Common myeloid progenitor, CD34-positive (primary cell): ENCODE results near the gene TTC28.
"Not testable (repeated sequence)": the region's sequence is repeated elsewhere in the genome, so short reads cannot be mapped to it uniquely, and the experiment has no call there.

Experiments
- CTCF ChIA-PET: fragments of 350-600 bp; sonication (Branson Sonifier 250); formaldehyde crosslinking; loops from one replicate; lab custom pipeline; 2021; ENCODE audit warnings: antibody characterized with exemption; lab: Charles Lee
- POLR2A ChIA-PET: fragments of 350-600 bp; sonication (Branson Sonifier 250); formaldehyde crosslinking; loops from one replicate; lab custom pipeline; 2021; ENCODE audit warnings: antibody characterized with exemption; lab: Charles Lee
- DNase-seq, 3 donors: peaks; one replicate each; pipeline versions ENCODE4 v3.0.0 to v3.0.0-alpha.2; 2013
- H3K27ac ChIP-seq, 2 experiments: 1 replicate in 1 of 2; 2 replicates in 1 of 2; pipeline ENCODE4 v1.7.0; 2013; ENCODE audit warnings: inconsistent platforms in 2 of 2, low read length in 2 of 2, mild to moderate bottlenecking in 2 of 2, low read depth in 1 of 2, moderate library complexity in 1 of 2; ENCODE audit not compliant: severe bottlenecking in 2 of 2, insufficient read depth in 1 of 2, poor library complexity in 1 of 2
- H3K27me3 ChIP-seq, 5 experiments: replicated peaks in 2 of 5; 1 replicate in 3 of 5; 2 replicates in 2 of 5; pipeline versions ENCODE4 v1.6.1 to v1.7.0; 2013; ENCODE audit warnings: low read length in 4 of 5, mild to moderate bottlenecking in 2 of 5, moderate library complexity in 2 of 5, inconsistent platforms in 1 of 5; ENCODE audit not compliant: insufficient read depth in 5 of 5, control insufficient read depth in 4 of 5
- H3K36me3 ChIP-seq, 4 experiments: 1 replicate in 2 of 4; 2 replicates in 2 of 4; pipeline versions ENCODE4 v1.6.1 to v1.7.0; 2013; ENCODE audit warnings: low read length in 3 of 4, control low read depth in 1 of 4, mild to moderate bottlenecking in 1 of 4; ENCODE audit not compliant: control insufficient read depth in 4 of 4, insufficient read depth in 4 of 4
- H3K4me1 ChIP-seq, 4 experiments: 1 replicate in 3 of 4; 2 replicates in 1 of 4; pipeline versions ENCODE4 v1.6.1 to v1.7.1; 2013; ENCODE audit warnings: low read length in 3 of 4, mild to moderate bottlenecking in 3 of 4, control low read depth in 1 of 4, inconsistent platforms in 1 of 4, moderate library complexity in 1 of 4; ENCODE audit not compliant: control insufficient read depth in 4 of 4, insufficient read depth in 4 of 4; ENCODE audit errors: control extremely low read depth in 1 of 4
- H3K4me3 ChIP-seq, 7 experiments: 1 replicate in 4 of 7; 2 replicates in 3 of 7; pipeline versions ENCODE4 v1.5.1 to v1.7.0; 2013; ENCODE audit warnings: mild to moderate bottlenecking in 7 of 7, low read length in 6 of 7, moderate library complexity in 6 of 7, inconsistent platforms in 2 of 7, low read depth in 2 of 7, control low read depth in 1 of 7; ENCODE audit not compliant: insufficient read depth in 4 of 7, control insufficient read depth in 1 of 7; ENCODE audit errors: extremely low read depth in 1 of 7
- H3K9me3 ChIP-seq, 5 experiments: 1 replicate in 4 of 5; 2 replicates in 1 of 5; pipeline versions ENCODE4 v1.6.1 to v1.7.1; 2013; ENCODE audit warnings: low read length in 4 of 5, mild to moderate bottlenecking in 2 of 5, inconsistent platforms in 1 of 5, low read depth in 1 of 5, moderate library complexity in 1 of 5; ENCODE audit not compliant: control insufficient read depth in 4 of 5, insufficient read depth in 2 of 5; ENCODE audit errors: control extremely low read depth in 1 of 5
- WGBS: methylation state at CpG from one replicate; pipeline ENCODE4 v1.1.5; 2013; ENCODE audit not compliant: insufficient coverage; 5-methylcytosine and 5-hydroxymethylcytosine counted together

TTC28 gene

DNA sequence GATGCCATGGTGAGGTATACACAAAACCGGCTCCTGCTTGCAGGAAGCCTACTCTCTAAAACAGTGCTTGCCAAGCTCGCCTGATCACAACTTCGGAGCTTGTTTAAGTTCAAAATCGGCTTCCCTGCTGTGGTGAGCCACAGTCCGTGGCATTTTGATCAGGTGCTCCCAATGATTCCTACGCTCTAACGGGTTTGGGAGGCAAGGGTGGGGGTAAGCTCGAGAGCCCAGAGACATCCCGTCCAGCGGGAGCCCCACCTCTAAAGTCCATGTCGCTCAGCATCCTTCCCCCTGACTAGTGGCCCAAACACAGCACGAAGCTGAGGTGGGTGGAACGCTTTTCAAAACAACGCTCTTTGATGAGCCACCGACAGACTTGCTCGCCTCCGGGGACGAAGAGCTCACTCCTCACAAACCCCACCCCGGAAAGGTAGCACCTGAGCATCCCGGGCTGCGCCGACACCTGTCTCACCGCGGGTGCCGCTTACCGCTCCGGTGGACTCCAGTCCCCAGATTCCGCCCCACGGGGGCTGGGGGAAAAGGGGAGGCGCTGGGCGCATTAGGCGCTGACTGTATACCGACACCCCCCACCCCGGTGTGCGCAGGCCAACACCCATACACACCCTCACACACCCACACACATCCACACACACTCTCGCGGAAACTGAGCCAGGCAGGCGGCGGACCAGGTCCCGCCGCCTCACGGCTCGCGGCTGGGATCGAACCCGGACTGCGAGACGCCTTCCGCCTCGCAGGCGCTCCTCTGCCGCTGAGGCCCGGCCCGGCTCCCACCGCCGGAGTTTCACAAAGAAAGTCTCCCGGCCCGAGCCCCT lies 646 bp downstream of the TTC28 start:
- CTCF ChIA-PET: interaction anchor here (0.8 kb wide), 1 partner anchor 396 kb away, joined by 3 read pairs; no protein-coding TSS in a partner anchor
- peak overlapping the region; percentile 47 to 79 (median 52) for H3K4me3 ChIP-seq
- POLR2A ChIA-PET, H3K27ac ChIP-seq, H3K36me3 ChIP-seq, H3K9me3 ChIP-seq: not testable (repeated sequence)
- DNase-seq: peak in 1 of 3 donors; percentile 19
- H3K4me1 ChIP-seq: peaks cover 3 to 16% (median 8%) of the 10 kb centered on the region in 4 experiments
- WGBS: 14% methylated on average over 40 of the region's 58 CpGs
- H3K27me3 ChIP-seq: peaks cover 2 to 28% (median 6%) of the 10 kb centered on the region in 5 experiments

DNA sequence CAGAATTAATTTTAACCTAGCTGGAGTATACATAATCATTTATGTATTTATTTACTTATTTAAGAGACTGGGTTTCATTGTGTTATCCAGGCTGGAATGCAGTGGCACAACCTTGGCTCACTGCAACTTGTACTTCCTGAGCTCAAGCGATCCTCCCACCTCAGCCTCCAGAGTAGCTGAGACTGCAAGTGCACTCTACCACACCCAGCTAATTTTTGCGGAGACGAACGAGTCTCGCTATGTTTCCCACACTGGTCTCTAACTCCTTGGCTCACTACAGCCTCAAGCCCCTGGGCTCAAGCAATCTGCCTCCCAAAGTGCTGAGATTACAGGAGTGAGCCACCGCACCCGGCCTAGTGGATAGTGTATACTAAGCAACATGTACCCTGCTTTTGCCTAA lies 1.5 kb downstream of the TTC28 start:
- H3K27ac ChIP-seq, H3K36me3 ChIP-seq, H3K9me3 ChIP-seq, CTCF ChIA-PET, POLR2A ChIA-PET, DNase-seq, H3K4me3 ChIP-seq: not testable (repeated sequence)
- 85% methylated on average over 4 of the region's 7 CpGs for WGBS
- H3K27me3 ChIP-seq: peaks cover 2 to 29% (median 6%) of the 10 kb centered on the region in 5 experiments
- peaks cover 9 to 23% (median 11%) of the 10 kb centered on the region in 4 experiments for H3K4me1 ChIP-seq

DNA sequence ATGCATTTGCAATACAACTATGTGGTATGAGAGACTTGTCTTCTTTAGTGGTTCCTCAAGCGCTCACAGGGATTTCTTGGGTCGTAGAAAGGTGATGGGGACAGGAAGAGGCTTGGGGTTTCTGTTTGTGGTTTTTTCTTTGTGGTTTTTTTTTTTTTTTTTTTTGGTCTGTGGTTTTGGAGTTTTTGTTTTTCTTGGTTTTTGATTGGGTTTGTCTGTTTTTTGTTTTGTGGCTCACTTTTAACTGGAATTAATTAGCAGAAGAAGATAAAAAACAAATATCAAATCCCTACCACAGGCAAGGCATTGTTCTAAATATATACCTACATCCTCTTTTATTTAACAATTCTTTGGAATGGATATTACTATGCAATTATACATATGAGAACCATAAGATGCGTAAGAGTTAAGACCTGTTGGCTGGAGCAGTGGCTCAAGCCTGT lies 5.5 kb downstream of the TTC28 start:
- Histone ChIP-seq H3K27me3 (peaks cover 2 to 47% (median 8%) of the 10 kb centered on the region in 5 experiments), H3K4me3 (no peak overlapping the region), H3K9me3 (peaks cover 0 to 8% (median 4%) of the 10 kb centered on the region in 5 experiments), H3K36me3 (no peaks in the 10 kb centered on the region), H3K27ac (no peak overlapping the region), H3K4me1 (peaks cover 5 to 21% (median 10%) of the 10 kb centered on the region in 4 experiments)
- DNase-seq: peak; percentile 81 to 94 (median 93)
- 8% methylated on average over 2 of the region's 3 CpGs for WGBS
- ChIA-PET POLR2A (interaction anchor here (0.8 kb wide), 1 partner anchor 9 kb away, joined by 3 read pairs; no protein-coding TSS in a partner anchor), CTCF (interaction anchor here (0.6 kb wide), 1 partner anchor 128 kb away, joined by 3 read pairs; no protein-coding TSS in a partner anchor)

DNA sequence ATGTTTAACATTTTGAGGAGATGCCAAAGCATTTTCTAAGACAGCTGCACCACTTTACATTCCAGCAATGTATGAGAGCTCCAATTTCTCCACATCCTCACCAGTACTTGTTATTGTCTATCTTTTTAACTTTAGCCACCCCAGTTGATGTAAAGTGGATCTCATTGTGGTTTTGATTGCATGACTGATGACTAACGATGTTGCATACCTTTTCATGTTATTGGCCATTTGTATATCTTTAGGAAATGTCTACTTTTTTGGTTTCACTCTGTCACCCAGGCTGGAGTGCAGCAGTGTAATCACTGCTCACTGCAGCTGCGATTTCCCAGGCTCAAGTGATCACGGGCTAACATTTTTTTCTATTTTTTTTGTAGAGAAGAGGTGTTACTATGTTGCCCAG lies 8.9 kb downstream of the TTC28 start:
- peaks cover 2 to 28% (median 5%) of the 10 kb centered on the region in 5 experiments for H3K27me3 ChIP-seq
- peaks cover 3 to 17% (median 8%) of the 10 kb centered on the region in 4 experiments for H3K4me1 ChIP-seq
- no peak overlapping the region for H3K27ac ChIP-seq
- no peaks in the 10 kb centered on the region for H3K36me3 ChIP-seq
- H3K9me3 ChIP-seq: peaks cover 0 to 8% (median 4%) of the 10 kb centered on the region in 5 experiments
- DNase-seq: no peak
- no peak overlapping the region for H3K4me3 ChIP-seq
- ChIA-PET POLR2A (no interaction called here), CTCF (no interaction called here)
- WGBS: 100% methylated on average over 2 of the region's 3 CpGs

DNA sequence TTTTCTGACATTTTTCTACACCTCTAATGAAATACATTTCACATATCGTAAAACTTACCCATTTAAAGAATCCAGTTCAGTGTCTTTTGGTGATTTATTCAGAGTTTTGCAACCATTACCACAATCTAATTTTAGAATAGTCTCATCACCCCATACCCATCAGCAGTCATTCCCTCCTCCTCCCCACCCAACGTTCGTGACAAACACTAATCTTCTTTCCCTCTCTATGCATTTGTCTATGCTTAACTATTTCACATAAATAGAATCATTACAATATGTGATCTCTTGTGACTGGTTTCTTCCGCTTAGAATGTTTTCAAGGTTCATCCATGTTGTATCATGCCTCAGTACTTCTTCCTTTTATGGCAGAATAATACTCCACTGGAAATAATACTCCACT lies 9.5 kb downstream of the TTC28 start:
- H3K27me3 ChIP-seq: peaks cover 1 to 24% (median 5%) of the 10 kb centered on the region in 5 experiments
- no peak overlapping the region for H3K4me3 ChIP-seq
- H3K36me3 ChIP-seq: no peaks in the 10 kb centered on the region
- peaks cover 0 to 8% (median 4%) of the 10 kb centered on the region in 5 experiments for H3K9me3 ChIP-seq
- 100% methylated on average over 1 of the region's 4 CpGs for WGBS
- no peak for DNase-seq
- H3K4me1 ChIP-seq: peaks cover 3 to 17% (median 8%) of the 10 kb centered on the region in 4 experiments
- CTCF ChIA-PET: no interaction called here
- POLR2A ChIA-PET: no interaction called here
- H3K27ac ChIP-seq: no peak overlapping the region

DNA sequence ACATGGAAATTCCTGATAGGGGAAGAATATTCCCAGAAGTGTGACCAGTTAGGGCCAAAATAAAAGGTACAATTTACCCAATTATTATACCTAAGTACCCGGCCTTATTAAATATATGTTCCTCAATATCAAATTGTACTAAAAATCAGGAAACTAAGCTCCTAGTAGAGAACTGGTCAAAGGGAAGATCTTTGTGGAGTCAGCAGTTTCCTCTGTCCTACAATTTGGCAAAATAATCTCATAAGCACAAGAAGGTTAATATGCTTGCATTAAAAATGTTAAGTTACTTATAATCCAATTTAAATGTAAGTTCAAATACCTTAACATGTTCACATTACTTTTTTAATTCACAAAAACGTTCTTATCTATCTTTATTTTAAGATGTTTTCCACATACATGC lies 10.3 kb downstream of the TTC28 start:
- H3K4me1 ChIP-seq: peaks cover 2 to 10% (median 8%) of the 10 kb centered on the region in 4 experiments
- CTCF ChIA-PET: no interaction called here
- H3K27ac ChIP-seq: no peak overlapping the region
- WGBS: no CpG with 5 or more reads among the region's 2 CpGs
- H3K36me3 ChIP-seq: no peaks in the 10 kb centered on the region
- H3K27me3 ChIP-seq: peaks cover 0 to 24% (median 5%) of the 10 kb centered on the region in 5 experiments
- peaks cover 0 to 8% (median 4%) of the 10 kb centered on the region in 5 experiments for H3K9me3 ChIP-seq
- DNase-seq: no peak
- POLR2A ChIA-PET: no interaction called here
- no peak overlapping the region for H3K4me3 ChIP-seq

DNA sequence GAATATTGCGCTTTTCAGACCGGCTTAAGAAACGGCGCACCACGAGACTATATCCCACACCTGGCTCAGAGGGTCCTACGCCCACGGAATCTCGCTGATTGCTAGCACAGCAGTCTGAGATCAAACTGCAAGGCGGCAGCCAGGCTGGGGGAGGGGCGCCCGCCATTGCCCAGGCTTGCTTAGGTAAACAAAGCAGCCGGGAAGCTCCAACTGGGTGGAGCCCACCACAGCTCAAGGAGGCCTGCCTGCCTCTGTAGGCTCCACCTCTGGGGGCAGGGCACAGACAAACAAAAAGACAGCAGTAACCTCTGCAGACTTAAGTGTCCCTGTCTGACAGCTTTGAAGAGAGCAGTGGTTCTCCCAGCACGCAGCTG lies 16.1 kb downstream of the TTC28 start:
- H3K4me3 ChIP-seq, H3K27ac ChIP-seq, H3K27me3 ChIP-seq, H3K36me3 ChIP-seq, POLR2A ChIA-PET, H3K9me3 ChIP-seq, CTCF ChIA-PET, DNase-seq, H3K4me1 ChIP-seq: not testable (repeated sequence)
- no CpG with 5 or more reads among the region's 13 CpGs for WGBS
